ENCODE data around the gene TENT5C. TPM values are rescaled to one million over a fixed set of nuclear protein-coding genes. Genes with fewer than 3 reads are reported as not detected.

Gene TENT5C
- polyA plus RNA-seq, 1 of the 3 experiments (the other 2 are of a cell fraction), result 0.90 TPM

- no peak overlapping the region for H2AFZ ChIP-seq (ENCODE audit: low read depth)
- no peaks in the 10 kb centered on the region for H3K79me2 ChIP-seq (ENCODE audit: insufficient read depth)
- ChIA-PET POLR2A (no interaction called here), CTCF (interaction anchor here (0.7 to 1.8 kb wide), 3 partner anchors 10 to 147 kb away, joined by 3 to 5 read pairs (median 3); no protein-coding TSS in a partner anchor)
- H3K4me3 ChIP-seq (ENCODE audit: low read depth in 2 of 2, low read length in 1 of 2), result peak overlapping the region in 1 of 2 experiments; percentile 74; a peak in 1 of 4 replicates
- H3K4me1 ChIP-seq (ENCODE audit: control insufficient read depth in 1 of 2, insufficient read depth in 2 of 2, low read depth in 1 of 2, low read length in 1 of 2), result peaks cover 2 to 13% of the 10 kb centered on the region in 2 experiments; a peak in 2 of 4 replicates
- no peak overlapping the region for H3K9ac ChIP-seq
- no peaks in the 10 kb centered on the region for H3K9me3 ChIP-seq
- no peaks in the 10 kb centered on the region for H3F3A ChIP-seq (replicated peaks; ENCODE audit: insufficient read depth)
- no peaks in the 10 kb centered on the region for H4K20me1 ChIP-seq (ENCODE audit: insufficient read depth)
- H3K27me3 ChIP-seq (ENCODE audit: insufficient read depth), result no peaks in the 10 kb centered on the region; the same call in 1 of the 2 replicates
- 65% methylated on average over 6 of the region's 6 CpGs for WGBS (ENCODE audit: low lambda C conversion rate)
- H3K27ac ChIP-seq (ENCODE audit: low read depth in 2 of 2, low read length in 1 of 2), result no peak overlapping the region
- no peak for DNase-seq
- TF ChIP-seq CTCF (IDR thresholded peaks at IDR 0.05) (no peak), POLR2AphosphoS5 (IDR thresholded peaks at IDR 0.05; ENCODE audit: low read depth, low read length) (no peak), RCOR1 (IDR thresholded peaks at IDR 0.05; ENCODE audit: low read length) (no peak), REST (IDR thresholded peaks at IDR 0.05; ENCODE audit: low read depth, low read length) (no peak), GATA2 (CRISPR knock-in tag; IDR thresholded peaks at IDR 0.05) (no peak), MXI1 (IDR thresholded peaks at IDR 0.05; ENCODE audit: low read depth, low read length) (no peak), GABPA (IDR thresholded peaks at IDR 0.05; ENCODE audit: low read depth) (no peak), EZH2phosphoT487 (IDR thresholded peaks at IDR 0.05; ENCODE audit: borderline replicate concordance, low read depth) (no peak), TCF12 (IDR thresholded peaks at IDR 0.05) (no peak), YY1 (IDR thresholded peaks at IDR 0.05; ENCODE audit: low read depth) (no peak), RAD21 (IDR thresholded peaks at IDR 0.05; ENCODE audit: low read length) (no peak), CHD2 (IDR thresholded peaks at IDR 0.05; ENCODE audit: low read length, partially characterized antibody) (no peak), ZBTB33 (IDR thresholded peaks at IDR 0.05; ENCODE audit: borderline replicate concordance, low read depth) (no peak)
- TF ChIP-seq, protein P1, sequence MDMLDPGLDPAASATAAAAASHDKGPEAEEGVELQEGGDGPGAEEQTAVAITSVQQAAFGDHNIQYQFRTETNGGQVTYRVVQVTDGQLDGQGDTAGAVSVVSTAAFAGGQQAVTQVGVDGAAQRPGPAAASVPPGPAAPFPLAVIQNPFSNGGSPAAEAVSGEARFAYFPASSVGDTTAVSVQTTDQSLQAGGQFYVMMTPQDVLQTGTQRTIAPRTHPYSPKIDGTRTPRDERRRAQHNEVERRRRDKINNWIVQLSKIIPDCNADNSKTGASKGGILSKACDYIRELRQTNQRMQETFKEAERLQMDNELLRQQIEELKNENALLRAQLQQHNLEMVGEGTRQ (IDR thresholded peaks at IDR 0.05; ENCODE audit: borderline replicate concordance, low read depth, low read length), result no peak
- TF ChIP-seq, protein P2, sequence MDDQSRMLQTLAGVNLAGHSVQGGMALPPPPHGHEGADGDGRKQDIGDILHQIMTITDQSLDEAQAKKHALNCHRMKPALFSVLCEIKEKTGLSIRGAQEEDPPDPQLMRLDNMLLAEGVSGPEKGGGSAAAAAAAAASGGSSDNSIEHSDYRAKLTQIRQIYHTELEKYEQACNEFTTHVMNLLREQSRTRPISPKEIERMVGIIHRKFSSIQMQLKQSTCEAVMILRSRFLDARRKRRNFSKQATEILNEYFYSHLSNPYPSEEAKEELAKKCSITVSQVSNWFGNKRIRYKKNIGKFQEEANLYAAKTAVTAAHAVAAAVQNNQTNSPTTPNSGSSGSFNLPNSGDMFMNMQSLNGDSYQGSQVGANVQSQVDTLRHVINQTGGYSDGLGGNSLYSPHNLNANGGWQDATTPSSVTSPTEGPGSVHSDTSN (IDR thresholded peaks at IDR 0.05), result no peak
- TF ChIP-seq, protein P3, sequence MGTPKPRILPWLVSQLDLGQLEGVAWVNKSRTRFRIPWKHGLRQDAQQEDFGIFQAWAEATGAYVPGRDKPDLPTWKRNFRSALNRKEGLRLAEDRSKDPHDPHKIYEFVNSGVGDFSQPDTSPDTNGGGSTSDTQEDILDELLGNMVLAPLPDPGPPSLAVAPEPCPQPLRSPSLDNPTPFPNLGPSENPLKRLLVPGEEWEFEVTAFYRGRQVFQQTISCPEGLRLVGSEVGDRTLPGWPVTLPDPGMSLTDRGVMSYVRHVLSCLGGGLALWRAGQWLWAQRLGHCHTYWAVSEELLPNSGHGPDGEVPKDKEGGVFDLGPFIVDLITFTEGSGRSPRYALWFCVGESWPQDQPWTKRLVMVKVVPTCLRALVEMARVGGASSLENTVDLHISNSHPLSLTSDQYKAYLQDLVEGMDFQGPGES (IDR thresholded peaks at IDR 0.05; ENCODE audit: low read depth, low read length), result no peak
- H3K4me2 ChIP-seq, result peak overlapping the region; percentile 99
- no peaks in the 10 kb centered on the region for H3K9me2 ChIP-seq
- H3K36me3 ChIP-seq (replicated peaks in 1 of 2; ENCODE audit: control insufficient read depth in 1 of 2, insufficient read depth in 2 of 2, low read length in 1 of 2), result no peaks in the 10 kb centered on the region
These were observed 1.6 kb downstream of the TENT5C start for GRCh38 chr1:117607471-117607870.
